Middle frontal gyrus (tissue), 1 donor: ENCODE results near the gene GPNMB.
"Not testable (repeated sequence)": the region's sequence is repeated elsewhere in the genome, so short reads cannot be mapped to it uniquely, and the experiment has no call there.

ENCODE experiments used
- DNase-seq: peaks from one replicate; pipeline ENCODE4 v3.0.0-alpha.2; 2015; ENCODE audit warnings: low spot score; ENCODE audit errors: extremely low spot score

Gene GPNMB

DNA sequence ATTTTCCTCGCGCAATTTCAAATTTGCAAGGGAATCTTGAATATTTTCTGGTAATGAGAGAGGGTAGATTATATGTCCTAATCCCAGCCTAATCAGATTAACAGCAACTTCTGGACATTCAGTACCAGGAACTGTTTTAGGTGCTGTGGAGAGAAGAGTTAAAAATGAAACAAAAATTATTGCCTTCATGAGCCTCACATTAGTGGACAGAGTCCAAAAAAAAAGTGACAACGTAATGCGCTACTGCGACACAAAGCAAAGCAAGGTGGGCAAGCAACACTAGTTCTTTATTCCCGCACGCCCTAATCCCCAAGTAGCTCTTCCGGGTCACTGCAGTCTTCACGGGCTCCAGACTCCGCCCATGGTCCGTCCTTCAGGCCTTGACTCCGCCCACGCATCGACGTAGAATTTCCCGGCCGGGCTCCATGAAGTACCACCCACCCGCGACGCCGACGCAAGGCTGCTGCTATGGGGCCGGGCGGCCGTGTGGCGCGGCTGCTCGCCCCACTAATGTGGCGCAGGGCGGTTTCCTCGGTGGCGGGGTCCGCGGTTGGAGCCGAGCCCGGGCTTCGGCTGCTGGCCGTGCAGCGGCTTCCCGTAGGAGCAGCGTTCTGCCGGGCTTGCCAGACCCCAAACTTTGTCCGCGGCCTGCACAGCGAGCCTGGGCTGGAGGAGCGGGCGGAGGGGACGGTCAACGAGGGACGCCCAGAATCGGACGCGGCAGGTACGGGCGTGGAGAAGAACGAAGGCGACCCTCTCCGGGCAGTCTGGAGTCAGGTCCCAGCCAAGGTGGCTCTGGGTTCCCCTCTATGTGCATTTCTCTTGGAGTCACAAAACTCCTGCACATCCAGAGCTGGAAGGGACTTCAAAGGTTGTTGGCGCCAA lies 52.6 kb downstream of the GPNMB start, which contains the start of gene MALSU1:
MALSU1 (plus strand) TSS at position 455 of the 885 bp plus-strand sequence; CDS start at position 469, 14 bp downstream.
- DNase-seq: peak; percentile 98

DNA sequence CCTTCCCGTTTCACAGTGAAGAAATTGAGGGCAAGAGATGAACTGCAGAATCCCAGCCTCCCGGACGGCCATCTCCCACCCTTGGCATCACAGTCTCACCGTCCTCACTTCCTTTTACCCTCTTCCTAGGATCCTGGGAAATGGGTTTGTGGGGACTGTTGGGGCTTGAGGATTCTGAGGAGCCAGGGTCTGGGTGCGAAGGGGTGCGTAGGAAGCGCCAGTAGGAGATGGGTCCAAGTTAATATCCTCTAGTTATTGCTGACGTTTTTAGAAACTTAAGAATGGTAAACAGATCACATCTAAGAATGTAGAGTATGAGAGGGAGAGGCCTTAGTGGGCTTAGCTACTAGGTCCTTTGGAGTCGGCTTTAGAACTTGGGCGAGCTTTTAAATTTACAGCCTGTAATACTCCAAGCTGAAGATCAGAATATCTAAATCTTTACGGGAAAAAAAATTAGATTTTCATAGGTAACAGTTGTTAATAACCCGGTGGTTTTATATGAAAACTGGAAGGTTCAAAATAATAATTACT lies 53.3 kb downstream of the GPNMB start:
- no peak for DNase-seq

DNA sequence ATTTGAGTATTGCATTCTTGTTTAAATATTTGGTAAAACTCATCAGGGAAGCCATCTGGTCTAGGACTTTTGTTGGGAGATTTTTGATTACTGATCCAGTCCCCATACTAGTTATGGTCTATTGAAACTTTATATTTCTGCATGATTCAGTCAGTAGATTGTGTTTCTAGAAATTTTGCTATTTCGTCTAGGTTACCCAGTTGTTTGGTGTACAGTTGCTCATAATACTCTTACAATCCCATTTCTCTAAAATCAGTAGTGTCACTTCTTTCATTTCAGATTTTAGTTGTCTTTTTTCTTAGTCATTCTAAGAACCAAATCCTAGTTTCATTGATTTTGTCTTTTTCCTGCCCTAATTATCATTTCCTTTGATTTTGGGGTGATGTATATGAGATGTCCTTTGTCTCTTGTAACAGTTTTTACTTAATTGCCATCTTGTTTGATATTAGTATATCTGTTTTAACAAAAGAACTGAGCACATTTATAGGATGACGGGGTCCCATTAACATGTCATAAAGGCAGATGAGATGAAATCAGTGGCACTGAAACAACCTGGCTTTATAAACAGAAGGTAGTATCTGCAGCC lies 60.5 kb downstream of the GPNMB start:
- no peak for DNase-seq

DNA sequence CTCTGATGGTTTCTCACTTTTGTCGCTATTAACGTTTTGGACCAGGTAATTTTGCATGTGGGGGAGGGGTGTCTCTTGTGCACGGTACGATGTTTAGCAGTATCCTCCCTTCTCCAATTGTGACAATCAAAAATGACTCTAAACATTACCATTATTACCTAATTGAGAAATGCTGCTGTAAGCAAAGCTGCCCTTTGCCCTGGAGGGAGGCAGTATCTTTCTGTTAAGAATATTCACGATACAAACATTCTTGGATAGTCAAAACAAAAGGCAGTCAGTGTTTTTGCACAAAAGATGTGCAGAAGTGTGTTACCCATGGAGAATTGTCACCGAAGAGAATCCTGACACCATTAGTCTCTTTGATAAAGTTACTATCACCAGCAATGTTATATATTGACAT lies 62.2 kb downstream of the GPNMB start:
- DNase-seq: no peak

DNA sequence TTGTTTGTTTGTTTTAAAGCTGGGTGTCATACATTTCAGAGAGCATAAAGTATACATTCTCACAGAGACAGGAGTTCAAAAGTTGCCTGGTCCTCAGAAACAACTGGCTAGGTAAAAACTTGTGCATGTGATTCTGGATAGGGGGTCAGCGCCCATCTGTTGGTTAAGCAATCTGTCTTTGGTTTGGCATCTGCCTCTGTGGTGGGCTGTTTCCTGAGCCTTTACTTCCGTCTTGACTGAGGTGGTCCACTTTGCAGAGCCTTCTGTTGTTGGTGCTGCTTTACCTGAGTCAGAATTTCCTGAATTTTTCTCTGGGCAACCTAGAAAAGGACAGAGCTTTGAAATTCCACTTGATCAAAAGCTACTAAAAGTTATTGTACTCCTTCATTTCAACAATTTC lies 65.6 kb downstream of the GPNMB start:
- not testable (repeated sequence) for DNase-seq

DNA sequence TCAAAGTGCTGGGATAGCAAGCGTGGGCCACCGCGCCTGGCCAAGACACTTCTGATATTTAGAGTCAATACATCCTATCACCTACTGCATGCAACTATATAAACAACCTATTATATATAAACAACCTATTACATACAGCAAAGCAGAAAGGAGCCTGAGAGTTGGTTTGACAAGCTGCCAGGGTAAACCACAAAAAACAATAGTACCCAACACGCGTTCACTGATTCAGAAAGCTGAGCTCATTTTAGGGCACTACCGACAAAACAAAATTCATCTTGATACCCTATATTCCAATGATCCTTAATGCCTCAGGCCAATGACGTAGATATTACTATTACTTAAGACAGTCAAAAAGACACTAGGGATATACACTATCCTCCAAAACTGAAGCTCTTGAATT lies 68.8 kb downstream of the GPNMB start:
- DNase-seq: no peak
